SK-N-SH (cell line): ENCODE results near the gene TMEM184C. TPM values are rescaled to one million over a fixed set of nuclear protein-coding genes. Genes with fewer than 3 reads are reported as not detected.

Experiments used
- CTCF ChIA-PET: fragments of 300-600, 350-600 bp; formaldehyde crosslinking; extraction: SDS; loops from one replicate; lab custom pipeline; 2021; lab: Yijun Ruan, JAX
- POLR2A ChIA-PET: fragments of 350-600 bp; sonication (Branson Sonifier 250); formaldehyde crosslinking; extraction: SDS; loops from one replicate; lab custom pipeline; 2020; ENCODE audit warnings: antibody characterized with exemption, inconsistent platforms; lab: Yijun Ruan, JAX
- DNase-seq: peaks from one replicate; pipeline ENCODE4 v3.0.0; 2012
- H2AFZ ChIP-seq: fragments of 200-600 bp; sonication (generic); 2 replicates; pipeline ENCODE4 v1.8.1; 2016; ENCODE audit warnings: antibody characterized with exemption, mild to moderate bottlenecking, low read depth
- H3F3A ChIP-seq: fragments of 200-600 bp; sonication (generic); replicated peaks from 2 replicates; pipeline ENCODE3; 2016; ENCODE audit warnings: antibody characterized with exemption, mild to moderate bottlenecking; ENCODE audit not compliant: insufficient read depth
- H3K27ac ChIP-seq, 2 experiments: fragments of 200-500 bp in 1 of 2; fragments of 200-600 bp in 1 of 2; sonication (Bioruptor generic) in 1 of 2; sonication (generic), shearing (Covaris generic) in 1 of 2; 2 replicates each; pipeline versions ENCODE4 v1.5.1 to v1.6.1; 2014 to 2016; ENCODE audit warnings: low read depth in 2 of 2, inconsistent platforms in 1 of 2, low read length in 1 of 2, mild to moderate bottlenecking in 1 of 2, mixed read lengths in 1 of 2
- H3K27me3 ChIP-seq: fragments of 200-600 bp; sonication (generic), shearing (Covaris generic); 2 replicates; pipeline ENCODE4 v1.6.1; 2016; ENCODE audit warnings: mixed run types; ENCODE audit not compliant: insufficient read depth
- H3K36me3 ChIP-seq, 2 experiments: fragments of 200-500 bp in 1 of 2; fragments of 200-600 bp in 1 of 2; sonication (Bioruptor generic) in 1 of 2; sonication (generic) in 1 of 2; replicated peaks in 1 of 2; 2 replicates each; pipeline versions ENCODE3 to v1.5.1; 2014 to 2016; ENCODE audit warnings: low read length in 1 of 2, mild to moderate bottlenecking in 1 of 2; ENCODE audit not compliant: insufficient read depth in 2 of 2, control insufficient read depth in 1 of 2
- H3K4me1 ChIP-seq, 2 experiments: fragments of 200-500 bp in 1 of 2; fragments of 200-600 bp in 1 of 2; sonication (Bioruptor generic) in 1 of 2; sonication (generic), shearing (Covaris generic) in 1 of 2; 2 replicates each; pipeline versions ENCODE4 v1.5.1 to v1.6.1; 2014 to 2016; ENCODE audit warnings: low read depth in 1 of 2, low read length in 1 of 2, mixed run types in 1 of 2; ENCODE audit not compliant: insufficient read depth in 2 of 2, control insufficient read depth in 1 of 2
- H3K4me2 ChIP-seq: fragments of 200-600 bp; sonication (generic), shearing (Covaris generic); 2 replicates; pipeline ENCODE4 v1.6.1; 2017; ENCODE audit warnings: mixed run types
- H3K4me3 ChIP-seq, 2 experiments: fragments of 200-500 bp in 1 of 2; fragments of 200-600 bp in 1 of 2; sonication (Bioruptor generic) in 1 of 2; sonication (generic), shearing (Covaris generic) in 1 of 2; 2 replicates each; pipeline versions ENCODE4 v1.5.1 to v1.8.1; 2014 to 2016; ENCODE audit warnings: low read depth in 2 of 2, inconsistent platforms in 1 of 2, low read length in 1 of 2, mild to moderate bottlenecking in 1 of 2, mixed read lengths in 1 of 2, moderate library complexity in 1 of 2
- H3K79me2 ChIP-seq: fragments of 200-600 bp; sonication (generic); 2 replicates; pipeline ENCODE4 v1.8.1; 2017; ENCODE audit warnings: mild to moderate bottlenecking; ENCODE audit not compliant: insufficient read depth
- H3K9ac ChIP-seq: fragments of 200-600 bp; sonication (generic); 2 replicates; pipeline ENCODE4 v1.6.1; 2017; ENCODE audit warnings: mixed run types
- H3K9me2 ChIP-seq: fragments of 200-600 bp; sonication (generic); 2 replicates; pipeline ENCODE4 v1.6.1; 2017; ENCODE audit warnings: mixed run types
- H3K9me3 ChIP-seq: fragments of 200-600 bp; sonication (generic); 2 replicates; pipeline ENCODE4 v1.6.1; 2017; ENCODE audit warnings: mixed run types, mild to moderate bottlenecking, moderate library complexity
- H4K20me1 ChIP-seq: fragments of 200-600 bp; sonication (generic); 2 replicates; pipeline ENCODE4 v1.6.1; 2017; ENCODE audit warnings: mild to moderate bottlenecking, mixed run types; ENCODE audit not compliant: insufficient read depth
- CHD2 ChIP-seq: fragments of 150-350 bp; IDR thresholded peaks from 2 replicates; pipeline ENCODE4 v1.6.1; 2018; ENCODE audit warnings: low read length; ENCODE audit not compliant: partially characterized antibody
- CTCF ChIP-seq: fragments of 200-600 bp; sonication (generic); IDR thresholded peaks from 2 replicates; pipeline ENCODE4 v1.6.1; 2017; ENCODE audit warnings: antibody characterized with exemption, mild to moderate bottlenecking, moderate library complexity
- EP300 ChIP-seq, 2 experiments: IDR thresholded peaks; 2 replicates each; pipeline versions ENCODE4 v1.4.0 to v1.6.1; 2012; ENCODE audit warnings: borderline replicate concordance in 1 of 2, low read depth in 1 of 2, low read length in 1 of 2
- EZH2phosphoT487 ChIP-seq: fragments of 200-600 bp; sonication (generic); IDR thresholded peaks from 2 replicates; pipeline ENCODE4 v1.6.1; 2017; ENCODE audit warnings: low read depth, mixed run types, mild to moderate bottlenecking, antibody characterized with exemption, moderate library complexity, borderline replicate concordance
- FOSL2 ChIP-seq: IDR thresholded peaks from 2 replicates; pipeline ENCODE4 v1.4.0; 2012; ENCODE audit warnings: low read depth, mild to moderate bottlenecking, moderate library complexity, borderline replicate concordance
- FOXJ3 ChIP-seq: sonication (generic); formaldehyde crosslinking; IDR thresholded peaks from 2 replicates; pipeline ENCODE4 v1.5.1; 2020; ENCODE audit warnings: mild to moderate bottlenecking, missing genetic modification reagents
- GABPA ChIP-seq: IDR thresholded peaks from 2 replicates; pipeline ENCODE4 v1.4.0; 2012; ENCODE audit warnings: low read depth, mild to moderate bottlenecking
- GATA2 ChIP-seq: sonication (generic); formaldehyde crosslinking; IDR thresholded peaks from 2 replicates; pipeline ENCODE4 v1.5.0; 2020; ENCODE audit warnings: mild to moderate bottlenecking, missing genetic modification reagents
- JUND ChIP-seq: IDR thresholded peaks from 2 replicates; pipeline ENCODE4 v1.4.0; 2012
- MEF2A ChIP-seq: IDR thresholded peaks from 2 replicates; pipeline ENCODE4 v1.4.0; 2012; ENCODE audit warnings: low read depth, borderline replicate concordance
- NFIC ChIP-seq: IDR thresholded peaks from 2 replicates; pipeline ENCODE4 v1.4.0; 2012; ENCODE audit warnings: borderline replicate concordance
- POLR2AphosphoS5 ChIP-seq: IDR thresholded peaks from 2 replicates; pipeline ENCODE4 v1.6.1; 2012; ENCODE audit warnings: low read depth, low read length
- REST ChIP-seq: IDR thresholded peaks from 2 replicates; pipeline ENCODE4 v1.6.1; 2012; ENCODE audit warnings: mild to moderate bottlenecking, low read depth, low read length, moderate library complexity
- RXRA ChIP-seq: IDR thresholded peaks from 2 replicates; pipeline ENCODE4 v1.4.0; 2012; ENCODE audit warnings: low read depth, mild to moderate bottlenecking, borderline replicate concordance
- TEAD4 ChIP-seq: IDR thresholded peaks from 2 replicates; pipeline ENCODE4 v1.4.0; 2012; ENCODE audit warnings: mild to moderate bottlenecking, borderline replicate concordance; ENCODE audit not compliant: insufficient read depth
- USF1 ChIP-seq: IDR thresholded peaks from 2 replicates; pipeline ENCODE4 v1.4.0; 2012; ENCODE audit warnings: low read depth, borderline replicate concordance
- ZBTB33 ChIP-seq: IDR thresholded peaks from 2 replicates; pipeline ENCODE4 v1.4.0; 2012; ENCODE audit warnings: low read depth, borderline replicate concordance
- WGBS: methylation state at CpG from one replicate; pipeline ENCODE4 v1.1.6; 2017; ENCODE audit warnings: low lambda C conversion rate; 5-methylcytosine and 5-hydroxymethylcytosine counted together
- polyA plus RNA-seq, 3 experiments: library from polyadenylated mRNA; depleted of rRNA; stranded (reverse); fragments of >200 nt; gene quantifications; 2 replicates each; pipeline ENCODE4 v1.2.3, GENCODE V29; 2012

Gene TMEM184C
- polyA plus RNA-seq, 1 of the 3 experiments (the other 2 are of a cell fraction): 17.5 TPM

- Histone ChIP-seq H3K79me2 (no peaks in the 10 kb centered on the region), H3K27me3 (no peaks in the 10 kb centered on the region), H3K9me2 (no peaks in the 10 kb centered on the region), H3K9ac (no peak overlapping the region), H3K4me1 (peaks cover 10 to 17% of the 10 kb centered on the region in 2 experiments; a peak in 2 of 4 replicates), H2AFZ (no peak overlapping the region), H3K36me3 (no peaks in the 10 kb centered on the region), H3F3A (no peaks in the 10 kb centered on the region), H3K27ac (peak overlapping the region; percentile 14 to 63; a peak in 1 of 4 replicates), H3K4me3 (no peak overlapping the region), H4K20me1 (no peaks in the 10 kb centered on the region), H3K4me2 (no peak overlapping the region), H3K9me3 (no peaks in the 10 kb centered on the region)
- WGBS: 89% methylated on average over 2 of the region's 2 CpGs
- no peak for DNase-seq
- ChIA-PET CTCF (interaction anchor here (0.9 to 6.5 kb wide), 3 partner anchors 269 to 501 kb away, joined by 3 to 40 read pairs (median 3); no protein-coding TSS in a partner anchor), POLR2A (interaction anchor here (1.0 kb wide), 1 partner anchor 20 kb away, joined by 4 read pairs; the partner anchor contains the start of gene TMEM184C)
- TF ChIP-seq FOXJ3 (no peak), EZH2phosphoT487 (no peak), FOSL2 (no peak), MEF2A (no peak), NFIC (no peak), ZBTB33 (no peak), POLR2AphosphoS5 (no peak), GABPA (no peak), RXRA (no peak), USF1 (no peak), CTCF (no peak), CHD2 (no peak), JUND (no peak), TEAD4 (no peak), EP300 (IDR thresholded peaks at IDR 0.05; ENCODE audit: borderline replicate concordance in 1 of 2, low read depth in 1 of 2, low read length in 1 of 2) (no peak), REST (no peak), GATA2 (CRISPR knock-in tag) (no peak)
Measured at GRCh38 chr4:147597561-147597960, 19.6 kb upstream of the TMEM184C start.
